ENCODE data around the gene CRY1. TPM values are rescaled to one million over a fixed set of nuclear protein-coding genes. Genes with fewer than 3 reads are reported as not detected.
A peak's percentile ranks its signal among the peaks of the same experiment; 100 is the strongest.

The CRY1 gene
- total RNA-seq, 3 donors from 2014 or later (not counting 1 experiment from before 2014, with no cell fraction given): 71.1 to 124 (median 115) TPM

GRCh38 chr12:106984588-106985137, 108.7 kb downstream of the CRY1 start:
- peak overlapping the region; percentile 7 to 78 for H3K27ac Mint-ChIP-seq
- intact Hi-C loops (cut with micrococcal nuclease): loop anchor here (10.0 kb wide), 1 partner anchor 110 kb away; the partner anchor contains the start of gene CRY1
- ATAC-seq (no peak), DNase-seq (peak in 1 of 2 donors; percentile 26)
- no peak for TF ChIP-seq CTCF (IDR thresholded peaks at IDR 0.05)
- Histone ChIP-seq H3K27ac (ENCODE audit: low read length) (no peak overlapping the region), H3K36me3 (ENCODE audit: control insufficient read depth, insufficient read depth, low read length) (peaks cover 2% of the 10 kb centered on the region), H3K4me3 (ENCODE audit: low read length) (no peak overlapping the region), H3K27me3 (ENCODE audit: control insufficient read depth, insufficient read depth, low read length) (no peaks in the 10 kb centered on the region), H3K9me3 (ENCODE audit: control insufficient read depth, insufficient read depth, low read length) (no peaks in the 10 kb centered on the region), H3K4me1 (ENCODE audit: control insufficient read depth, insufficient read depth, low read length) (peaks cover 10% of the 10 kb centered on the region)
- H3K9me3 Mint-ChIP-seq: no peaks in the 10 kb centered on the region
- 85% methylated on average over 6 of the region's 6 CpGs for WGBS (ENCODE audit: insufficient coverage)
- H3K36me3 Mint-ChIP-seq: no peaks in the 10 kb centered on the region
- H3K4me1 Mint-ChIP-seq: peaks cover 24 to 50% of the 10 kb centered on the region in 2 donors
- no peaks in the 10 kb centered on the region for H3K27me3 Mint-ChIP-seq (ENCODE audit: low read depth in 2 of 2)
- no peak overlapping the region for H3K4me3 Mint-ChIP-seq

GRCh38 chr12:106982229-106982628, 111.1 kb downstream of the CRY1 start:
- Mint-ChIP-seq H3K27me3 (ENCODE audit: low read depth in 2 of 2) (no peaks in the 10 kb centered on the region), H3K36me3 (no peaks in the 10 kb centered on the region), H3K4me3 (no peak overlapping the region), H3K27ac (no peak overlapping the region), H3K4me1 (peaks cover 18 to 43% of the 10 kb centered on the region in 2 donors), H3K9me3 (no peaks in the 10 kb centered on the region)
- ATAC-seq (no peak), DNase-seq (no peak)
- Histone ChIP-seq H3K36me3 (ENCODE audit: control insufficient read depth, insufficient read depth, low read length) (peaks cover 9% of the 10 kb centered on the region), H3K4me1 (ENCODE audit: control insufficient read depth, insufficient read depth, low read length) (peaks cover 10% of the 10 kb centered on the region), H3K4me3 (ENCODE audit: low read length) (no peak overlapping the region), H3K27me3 (ENCODE audit: control insufficient read depth, insufficient read depth, low read length) (no peaks in the 10 kb centered on the region), H3K27ac (ENCODE audit: low read length) (no peak overlapping the region), H3K9me3 (ENCODE audit: control insufficient read depth, insufficient read depth, low read length) (no peaks in the 10 kb centered on the region)
- WGBS (ENCODE audit: insufficient coverage): 100% methylated on average over 1 of the region's 1 CpG
- no peak for TF ChIP-seq CTCF (IDR thresholded peaks at IDR 0.05)
- intact Hi-C loops (cut with micrococcal nuclease): loop anchor here (10.0 kb wide), 1 partner anchor 113 kb away; the partner anchor contains the start of gene CRY1

GRCh38 chr12:106981788-106982187, 111.6 kb downstream of the CRY1 start:
- Histone ChIP-seq H3K9me3 (ENCODE audit: control insufficient read depth, insufficient read depth, low read length) (no peaks in the 10 kb centered on the region), H3K4me3 (ENCODE audit: low read length) (no peak overlapping the region), H3K4me1 (ENCODE audit: control insufficient read depth, insufficient read depth, low read length) (peaks cover 10% of the 10 kb centered on the region), H3K27ac (ENCODE audit: low read length) (no peak overlapping the region), H3K36me3 (ENCODE audit: control insufficient read depth, insufficient read depth, low read length) (peaks cover 11% of the 10 kb centered on the region), H3K27me3 (ENCODE audit: control insufficient read depth, insufficient read depth, low read length) (no peaks in the 10 kb centered on the region)
- H3K27ac Mint-ChIP-seq: no peak overlapping the region
- H3K36me3 Mint-ChIP-seq: no peaks in the 10 kb centered on the region
- WGBS (ENCODE audit: insufficient coverage): 96% methylated on average over 3 of the region's 3 CpGs
- no peak for ATAC-seq
- DNase-seq: no peak
- peaks cover 18 to 38% of the 10 kb centered on the region in 2 donors for H3K4me1 Mint-ChIP-seq
- H3K27me3 Mint-ChIP-seq (ENCODE audit: low read depth in 2 of 2): no peaks in the 10 kb centered on the region
- no peak overlapping the region for H3K4me3 Mint-ChIP-seq
- no peaks in the 10 kb centered on the region for H3K9me3 Mint-ChIP-seq
- intact Hi-C loops (cut with micrococcal nuclease): loop anchor here (10.0 kb wide), 1 partner anchor 113 kb away; the partner anchor contains the start of gene CRY1
- TF ChIP-seq CTCF (IDR thresholded peaks at IDR 0.05): no peak

- H3K36me3 ChIP-seq (ENCODE audit: control insufficient read depth, insufficient read depth, low read length): peaks cover 11% of the 10 kb centered on the region
- Mint-ChIP-seq H3K4me1 (peaks cover 10 to 33% of the 10 kb centered on the region in 2 donors), H3K9me3 (no peaks in the 10 kb centered on the region), H3K27ac (no peak overlapping the region), H3K4me3 (no peak overlapping the region), H3K27me3 (ENCODE audit: low read depth in 2 of 2) (no peaks in the 10 kb centered on the region), H3K36me3 (no peaks in the 10 kb centered on the region)
- WGBS (ENCODE audit: insufficient coverage): 90% methylated on average over 7 of the region's 7 CpGs
- DNase-seq (no peak), ATAC-seq (no peak)
- TF ChIP-seq CTCF (IDR thresholded peaks at IDR 0.05): no peak
- intact Hi-C loops (cut with micrococcal nuclease): loop anchor here (10.0 kb wide), 1 partner anchor 114 kb away; the partner anchor contains the start of gene CRY1
- H3K4me3 ChIP-seq (ENCODE audit: low read length): no peak overlapping the region
- peaks cover 3% of the 10 kb centered on the region for H3K4me1 ChIP-seq (ENCODE audit: control insufficient read depth, insufficient read depth, low read length)
- no peak overlapping the region for H3K27ac ChIP-seq (ENCODE audit: low read length)
- H3K9me3 ChIP-seq (ENCODE audit: control insufficient read depth, insufficient read depth, low read length): no peaks in the 10 kb centered on the region
- no peaks in the 10 kb centered on the region for H3K27me3 ChIP-seq (ENCODE audit: control insufficient read depth, insufficient read depth, low read length)
Measured at GRCh38 chr12:106980944-106981343, 112.4 kb downstream of the CRY1 start.
